ENCODE results near the gene HTR1D. TPM values are rescaled to one million over a fixed set of nuclear protein-coding genes. Genes with fewer than 3 reads are reported as not detected.

Gene HTR1D
- total RNA-seq, 1 donor from 2014 or later = not detected

DNA sequence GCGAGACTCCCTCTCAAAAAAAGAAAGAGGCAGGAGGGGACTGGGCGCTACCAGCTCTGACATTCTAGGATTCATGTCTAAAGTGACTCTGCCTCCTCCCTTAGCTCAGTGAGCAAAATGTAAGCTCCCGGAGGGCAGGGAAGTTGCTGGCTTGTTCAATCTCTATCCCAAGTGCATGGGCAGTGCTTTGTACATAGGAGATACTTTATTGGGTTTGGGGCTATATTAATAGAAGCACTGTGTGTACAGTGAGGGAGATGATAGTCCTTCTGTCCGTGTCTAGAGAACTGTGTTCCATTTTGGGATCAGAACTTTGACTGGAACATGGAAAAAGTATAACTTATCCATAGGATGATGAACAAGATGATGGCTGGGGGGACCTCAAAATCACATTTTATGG lies 31.9 kb downstream of the HTR1D start:
- no peaks in the 10 kb centered on the region for H3K36me3 ChIP-seq
- H3K27me3 ChIP-seq = no peaks in the 10 kb centered on the region

DNA sequence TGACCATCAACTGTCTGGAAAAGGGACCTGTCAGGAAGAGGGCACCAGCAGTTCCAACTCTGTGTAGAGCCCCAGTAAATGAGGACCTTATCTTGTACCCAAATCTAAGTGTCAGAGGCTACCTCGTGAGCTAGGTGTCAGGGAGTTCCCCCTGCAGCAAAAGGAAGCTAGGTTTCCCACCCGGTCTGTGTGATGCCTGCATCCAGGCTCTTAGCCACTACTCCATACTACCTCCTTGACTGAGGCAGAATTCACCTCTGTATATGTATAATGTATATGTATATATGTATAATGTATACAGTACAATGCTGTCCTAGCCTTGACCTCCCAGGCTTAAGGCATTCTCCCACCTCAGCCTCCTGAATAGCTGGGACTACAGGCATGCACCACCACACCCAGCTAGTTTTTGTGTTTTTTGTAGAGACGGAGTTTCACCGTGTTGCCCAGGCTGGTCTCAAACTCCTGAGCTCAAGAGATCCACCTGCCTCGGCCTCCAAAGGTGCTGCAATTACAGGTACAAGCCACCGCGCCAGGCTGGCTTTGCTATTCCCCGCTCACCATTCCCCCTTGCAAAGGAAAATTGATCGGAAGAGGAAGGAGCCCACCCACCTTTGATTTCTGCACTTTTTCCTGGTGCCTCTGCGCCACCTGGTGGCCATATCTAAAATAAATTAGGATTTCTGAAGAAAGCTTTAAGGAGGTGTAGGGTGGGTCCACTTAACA lies 32.9 kb downstream of the HTR1D start:
- no peak overlapping the region for H3K27ac ChIP-seq
- H3K4me3 ChIP-seq = peak overlapping the region; percentile 31 to 47
- H3K9me3 ChIP-seq = no peaks in the 10 kb centered on the region
- H3K36me3 ChIP-seq = no peaks in the 10 kb centered on the region
- no peaks in the 10 kb centered on the region for H3K27me3 ChIP-seq
- peaks cover 7% of the 10 kb centered on the region for H3K4me1 ChIP-seq
- TF ChIP-seq CTCF (IDR thresholded peaks at IDR 0.05) = peak; percentile 86 to 96 (median 95)
- TF ChIP-seq POLR2A (IDR thresholded peaks at IDR 0.05) = no peak
- TF ChIP-seq POLR2AphosphoS5 (IDR thresholded peaks at IDR 0.05; ENCODE audit: insufficient read depth in 1 of 2, low read depth in 1 of 2) = no peak
- no peak for DNase-seq (ENCODE audit: extremely low spot score in 2 of 2)
- intact Hi-C loops (cut with DNase I) = loop anchor here (5.0 to 10.0 kb wide), 2 partner anchors 87 to 210 kb away; partner anchors contain the start of gene LACTBL1

More for the DNA sequence above, 31.9 kb downstream of the HTR1D start:
- no peak for TF ChIP-seq POLR2AphosphoS5 (IDR thresholded peaks at IDR 0.05; ENCODE audit: insufficient read depth in 1 of 2, low read depth in 1 of 2)
- TF ChIP-seq CTCF (IDR thresholded peaks at IDR 0.05) = no peak
- TF ChIP-seq POLR2A (IDR thresholded peaks at IDR 0.05) = no peak
- Histone ChIP-seq H3K27ac (no peak overlapping the region), H3K4me1 (peaks cover 7% of the 10 kb centered on the region), H3K4me3 (no peak overlapping the region), H3K9me3 (no peaks in the 10 kb centered on the region)
- intact Hi-C loops (cut with DNase I) = loop anchor here (10.0 kb wide), 1 partner anchor 211 kb away; the partner anchor contains the start of gene LACTBL1
- no peak for DNase-seq (ENCODE audit: extremely low spot score in 2 of 2)

GRCh38 chr1:23179862-23180261 lies 37.4 kb downstream of the HTR1D start:
- Histone ChIP-seq H3K9me3 (no peaks in the 10 kb centered on the region), H3K4me3 (no peak overlapping the region), H3K36me3 (no peaks in the 10 kb centered on the region), H3K27me3 (no peaks in the 10 kb centered on the region), H3K27ac (no peak overlapping the region), H3K4me1 (peaks cover 30% of the 10 kb centered on the region)
- TF ChIP-seq POLR2AphosphoS5 (IDR thresholded peaks at IDR 0.05; ENCODE audit: insufficient read depth in 1 of 2, low read depth in 1 of 2) (no peak), POLR2A (IDR thresholded peaks at IDR 0.05) (no peak), CTCF (IDR thresholded peaks at IDR 0.05) (no peak)
- no peak for DNase-seq (ENCODE audit: extremely low spot score in 2 of 2)
- intact Hi-C loops (cut with DNase I) = loop anchor here (5.0 to 10.0 kb wide), 2 partner anchors 83 to 205 kb away; partner anchors contain the start of gene LACTBL1

DNA sequence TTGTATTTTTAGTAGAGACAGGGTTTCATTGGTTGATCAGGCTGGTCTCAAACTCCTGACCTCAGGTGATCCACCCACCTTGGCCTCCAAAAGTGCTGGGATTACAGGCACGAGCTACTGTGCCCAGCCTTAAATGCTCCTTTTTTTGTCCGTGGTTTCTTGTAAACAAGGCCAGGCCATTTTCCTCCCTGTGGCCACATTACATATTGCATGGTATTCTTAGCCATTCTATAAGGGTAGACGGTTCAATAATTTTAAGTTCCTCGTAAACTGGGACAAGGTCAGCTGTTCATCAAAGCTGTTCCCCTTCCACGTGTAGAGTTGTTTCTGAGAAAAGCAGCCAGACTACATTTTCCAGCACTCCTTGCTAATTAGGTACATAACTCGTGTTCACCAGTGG lies 38.4 kb downstream of the HTR1D start:
- Histone ChIP-seq H3K9me3 (no peaks in the 10 kb centered on the region), H3K36me3 (no peaks in the 10 kb centered on the region), H3K27me3 (no peaks in the 10 kb centered on the region), H3K4me1 (peaks cover 23% of the 10 kb centered on the region), H3K4me3 (no peak overlapping the region), H3K27ac (no peak overlapping the region)
- intact Hi-C loops (cut with DNase I) = no loop called here
- DNase-seq (ENCODE audit: extremely low spot score in 2 of 2) = no peak
- peak in 1 of 3 experiments; percentile 7 for TF ChIP-seq CTCF (IDR thresholded peaks at IDR 0.05)
- no peak for TF ChIP-seq POLR2A (IDR thresholded peaks at IDR 0.05)

DNA sequence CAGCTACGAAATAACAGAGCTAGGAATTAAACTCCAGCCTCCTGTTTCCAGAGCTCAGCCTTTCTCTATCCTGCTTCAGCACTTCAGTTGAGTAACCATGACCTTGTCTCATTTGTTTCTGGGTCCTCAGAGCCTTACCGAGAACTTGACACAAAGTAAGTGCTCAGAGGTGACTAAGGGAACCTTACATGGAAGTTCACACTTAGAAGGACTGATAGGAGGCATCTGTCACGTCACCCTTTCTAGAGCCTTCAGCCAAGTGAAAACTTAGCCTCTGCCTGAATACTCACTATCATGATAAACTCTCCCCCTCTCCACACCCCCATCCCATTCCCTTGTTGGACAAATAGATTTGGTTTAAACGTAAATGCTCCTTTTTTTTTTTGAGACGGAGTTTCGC lies 38.9 kb downstream of the HTR1D start:
- H3K4me3 ChIP-seq = peak overlapping the region; percentile 58 to 74
- no peak for DNase-seq (ENCODE audit: extremely low spot score in 2 of 2)
- H3K27me3 ChIP-seq = no peaks in the 10 kb centered on the region
- peaks cover 23% of the 10 kb centered on the region for H3K4me1 ChIP-seq
- H3K36me3 ChIP-seq = no peaks in the 10 kb centered on the region
- intact Hi-C loops (cut with DNase I) = no loop called here
- H3K27ac ChIP-seq = peak overlapping the region; percentile 85
- TF ChIP-seq CTCF (IDR thresholded peaks at IDR 0.05) (no peak), POLR2AphosphoS5 (IDR thresholded peaks at IDR 0.05; ENCODE audit: insufficient read depth in 1 of 2, low read depth in 1 of 2) (no peak), POLR2A (IDR thresholded peaks at IDR 0.05) (no peak)
- H3K9me3 ChIP-seq = no peaks in the 10 kb centered on the region
